Spinal cord (tissue), 10 donors: ENCODE measurements around the gene CKLF. TPM values are rescaled to one million over a fixed set of nuclear protein-coding genes. Genes with fewer than 3 reads are reported as not detected.
"Not testable (repeated sequence)": the region's sequence is repeated elsewhere in the genome, so short reads cannot be mapped to it uniquely, and the experiment has no call there.

Experiments used
- DNase-seq, 6 donors: peaks; one replicate each; pipeline versions ENCODE4 v3.0.0 to v3.0.0-alpha.2; 2013 to 2015; ENCODE audit warnings: low spot score in 6 of 6, low read depth in 4 of 6
- H3K27ac ChIP-seq: one replicate; pipeline ENCODE4 v1.5.1; 2013; ENCODE audit warnings: low read depth, low read length, control low read depth
- H3K27me3 ChIP-seq: one replicate; pipeline ENCODE4 v1.6.1; 2013; ENCODE audit warnings: low read length; ENCODE audit not compliant: control insufficient read depth, insufficient read depth
- H3K36me3 ChIP-seq: one replicate; pipeline ENCODE4 v1.6.1; 2013; ENCODE audit warnings: low read length; ENCODE audit not compliant: control insufficient read depth, insufficient read depth
- H3K4me1 ChIP-seq: one replicate; pipeline ENCODE4 v1.6.1; 2013; ENCODE audit warnings: low read length; ENCODE audit not compliant: control insufficient read depth, insufficient read depth
- H3K4me3 ChIP-seq: one replicate; pipeline ENCODE4 v1.5.1; 2013; ENCODE audit warnings: low read depth, low read length, control low read depth
- H3K9me3 ChIP-seq: one replicate; pipeline ENCODE4 v1.6.1; 2013; ENCODE audit warnings: low read length; ENCODE audit not compliant: control insufficient read depth, insufficient read depth
- WGBS: methylation state at CpG from one replicate; pipeline ENCODE4 v1.1.5; 2013; ENCODE audit warnings: missing lambda C conversion rate; ENCODE audit not compliant: insufficient coverage; 5-methylcytosine and 5-hydroxymethylcytosine counted together
- polyA plus RNA-seq, 2 donors: library from polyadenylated mRNA; unstranded; fragments of 120-200 nt; gene quantifications; one replicate each; pipeline ENCODE4 v1.2.1, GENCODE V29; 2013; ENCODE audit not compliant: insufficient read length in 2 of 2
- total RNA-seq, 2 donors: library from RNA; depleted of rRNA in 1 of 2; stranded (reverse); fragments of 120-200 nt in 1 of 2; fragments of >200 nt in 1 of 2; gene quantifications; one replicate each; pipeline versions ENCODE4 v1.2.3 to v1.2.4, GENCODE V29; 2013 to 2014
- donor health status: healthy.

CKLF gene
- total and polyA plus RNA-seq, 4 donors = 38.1 to 65.1 (median 40.7) TPM

DNA sequence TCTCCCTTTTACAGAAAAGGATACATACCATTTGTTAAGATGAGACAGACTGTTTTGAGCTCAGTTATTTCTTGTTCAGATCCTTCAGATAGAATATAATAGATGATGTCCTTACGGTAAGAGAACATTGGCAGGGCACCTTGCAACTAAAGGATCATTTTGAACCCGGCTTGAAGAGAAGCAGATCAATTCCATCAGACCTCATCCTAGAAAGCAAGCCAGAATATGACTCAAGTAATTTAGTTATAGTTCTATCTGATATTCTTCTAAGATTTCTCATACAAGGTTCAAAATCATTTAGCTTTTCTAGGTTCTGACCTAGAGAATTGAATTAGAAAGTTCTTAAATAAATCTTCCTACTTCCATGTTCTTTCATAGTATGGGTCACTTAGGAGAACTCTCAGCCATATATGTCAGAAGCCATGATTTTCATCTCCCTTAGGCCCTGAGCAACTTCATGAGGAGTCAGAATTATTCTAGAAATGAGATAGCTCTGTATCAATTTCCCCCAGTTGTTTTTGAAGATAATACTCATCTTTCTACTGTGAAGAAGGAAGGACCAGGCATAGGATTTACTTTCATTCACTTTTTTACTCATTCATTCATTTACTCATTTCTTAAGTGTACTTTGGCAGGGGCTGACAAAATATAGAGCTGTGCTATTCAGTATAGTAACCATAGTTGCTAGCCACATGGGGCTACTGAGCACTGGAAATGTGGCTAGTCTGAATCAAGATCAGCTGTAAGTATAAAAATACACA is 11.4 kb downstream of the CKLF start:
- Histone ChIP-seq H3K27me3 (no peaks in the 10 kb centered on the region), H3K4me1 (no peaks in the 10 kb centered on the region), H3K9me3 (peaks cover 1% of the 10 kb centered on the region), H3K27ac (no peak overlapping the region), H3K4me3 (no peak overlapping the region), H3K36me3 (peaks cover 19% of the 10 kb centered on the region)
- no CpG with 5 or more reads among the region's 2 CpGs for WGBS
- DNase-seq = no peak

DNA sequence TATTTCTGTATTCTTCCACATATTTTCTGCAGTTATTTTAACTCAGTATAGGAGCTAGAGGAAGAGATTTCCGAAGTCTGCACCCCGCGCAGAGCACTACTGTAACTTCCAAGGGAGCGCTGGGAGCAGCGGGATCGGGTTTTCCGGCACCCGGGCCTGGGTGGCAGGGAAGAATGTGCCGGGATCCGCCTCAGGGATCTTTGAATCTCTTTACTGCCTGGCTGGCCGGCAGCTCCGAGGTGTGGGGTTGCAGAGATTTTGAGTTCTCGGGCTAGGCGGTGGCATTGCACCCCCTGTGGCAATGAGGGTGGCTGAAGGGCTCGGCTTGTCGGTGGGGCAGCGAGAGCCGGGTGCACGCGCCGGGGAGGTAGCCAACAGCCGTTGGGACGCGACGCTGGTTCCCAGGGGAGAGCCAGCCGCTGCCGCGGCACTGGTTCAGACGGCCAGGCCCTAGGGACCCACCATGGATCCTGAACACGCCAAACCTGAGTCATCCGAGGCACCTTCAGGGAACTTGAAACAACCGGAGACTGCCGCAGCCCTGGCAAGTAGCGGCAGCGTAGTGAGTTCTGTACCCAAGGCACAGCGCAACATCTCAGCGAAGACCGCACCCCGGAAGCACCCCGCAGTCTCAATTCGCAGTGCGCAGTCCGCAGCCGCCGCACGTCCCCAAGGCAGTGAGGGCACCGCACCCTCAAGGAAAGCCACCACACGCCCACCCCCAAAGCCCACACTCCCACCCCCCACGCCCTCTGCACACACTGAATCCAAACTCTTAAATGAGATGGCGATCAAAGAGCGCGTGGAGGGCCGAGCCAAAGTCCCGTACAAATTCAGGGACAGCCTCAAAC is 13.9 kb downstream of the CKLF start, which contains the start of gene CMTM1:
TSS of gene CMTM1 (plus strand) at position 389 of the 851 bp plus-strand sequence. CDS start at position 464, 75 bp downstream.
- Histone ChIP-seq H3K36me3 (peaks cover 12% of the 10 kb centered on the region), H3K27me3 (no peaks in the 10 kb centered on the region), H3K4me3 (no peak within 1 kb of the TSS), H3K9me3 (peaks cover 1% of the 10 kb centered on the region), H3K4me1 (no peaks in the 10 kb centered on the region), H3K27ac (no peak within 1 kb of the TSS)
- WGBS = 86% methylated on average over 52 of the region's 54 CpGs
- DNase-seq = no peak

DNA sequence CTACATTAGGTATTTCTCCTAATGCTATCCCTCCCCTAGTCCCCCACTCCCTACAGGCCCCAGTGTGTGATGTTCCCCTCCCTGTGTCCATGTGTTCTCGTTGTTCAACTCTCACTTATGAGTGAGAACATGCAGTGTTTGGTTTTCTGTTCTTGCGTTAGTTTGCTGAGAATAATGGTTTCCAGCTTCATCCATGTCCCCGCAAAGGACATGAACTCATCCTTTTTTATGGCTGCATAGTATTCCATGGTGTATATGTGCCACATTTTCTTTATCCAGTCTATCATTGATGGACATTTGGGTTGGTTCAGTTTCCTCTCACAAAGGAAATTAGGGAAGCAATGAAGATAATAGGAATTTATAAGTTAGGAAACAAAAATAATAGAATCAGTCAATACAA is 14.9 kb downstream of the CKLF start:
- not testable (repeated sequence) for DNase-seq, H3K27ac ChIP-seq, H3K4me1 ChIP-seq, H3K9me3 ChIP-seq, H3K4me3 ChIP-seq, H3K27me3 ChIP-seq
- no CpG with 5 or more reads among the region's 3 CpGs for WGBS
- peaks cover 14% of the 10 kb centered on the region for H3K36me3 ChIP-seq

DNA sequence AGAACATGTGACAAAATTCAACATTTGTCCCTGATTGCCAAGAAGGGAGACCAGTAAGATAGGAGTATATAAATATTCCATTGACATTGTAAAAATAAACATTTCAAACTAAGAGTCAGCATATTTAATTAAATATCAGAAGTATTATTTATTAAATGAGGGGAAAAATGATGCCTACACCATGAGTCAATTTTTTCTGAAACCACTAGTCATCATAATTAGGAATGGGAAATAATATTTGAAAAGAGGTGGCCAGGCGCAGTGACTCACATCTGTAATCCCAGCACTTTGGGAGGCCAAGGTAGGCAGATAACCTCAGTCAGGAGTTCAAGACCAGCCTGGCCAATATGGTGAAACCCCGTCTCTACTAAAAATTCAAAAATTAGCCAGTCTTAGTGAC is 16.0 kb downstream of the CKLF start:
- Histone ChIP-seq H3K36me3 (peaks cover 14% of the 10 kb centered on the region), H3K9me3 (peaks cover 1% of the 10 kb centered on the region), H3K4me1 (no peaks in the 10 kb centered on the region), H3K27me3 (no peaks in the 10 kb centered on the region), H3K27ac (no peak overlapping the region), H3K4me3 (no peak overlapping the region)
- 100% methylated on average over 1 of the region's 2 CpGs for WGBS
- DNase-seq = no peak

DNA sequence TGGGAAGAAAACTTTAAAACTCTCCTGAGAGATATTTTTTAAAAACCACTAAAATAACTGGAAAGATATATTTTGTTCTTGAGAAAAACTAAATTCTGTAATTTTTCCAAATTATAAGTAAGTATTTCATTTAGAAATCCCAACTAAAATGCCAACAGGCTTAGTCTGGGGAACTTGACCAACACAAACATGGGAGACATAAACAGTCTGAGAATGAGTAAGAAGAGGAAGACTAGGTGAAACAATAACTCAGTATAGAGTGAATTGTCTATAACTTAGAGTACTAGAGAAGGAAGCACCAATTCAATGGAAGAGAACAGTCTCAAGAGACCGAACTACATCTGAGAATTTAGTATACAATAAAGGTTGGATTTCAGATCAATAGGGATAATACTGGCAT is 16.8 kb downstream of the CKLF start:
- no peak for DNase-seq
- H3K27me3 ChIP-seq = no peaks in the 10 kb centered on the region

DNA sequence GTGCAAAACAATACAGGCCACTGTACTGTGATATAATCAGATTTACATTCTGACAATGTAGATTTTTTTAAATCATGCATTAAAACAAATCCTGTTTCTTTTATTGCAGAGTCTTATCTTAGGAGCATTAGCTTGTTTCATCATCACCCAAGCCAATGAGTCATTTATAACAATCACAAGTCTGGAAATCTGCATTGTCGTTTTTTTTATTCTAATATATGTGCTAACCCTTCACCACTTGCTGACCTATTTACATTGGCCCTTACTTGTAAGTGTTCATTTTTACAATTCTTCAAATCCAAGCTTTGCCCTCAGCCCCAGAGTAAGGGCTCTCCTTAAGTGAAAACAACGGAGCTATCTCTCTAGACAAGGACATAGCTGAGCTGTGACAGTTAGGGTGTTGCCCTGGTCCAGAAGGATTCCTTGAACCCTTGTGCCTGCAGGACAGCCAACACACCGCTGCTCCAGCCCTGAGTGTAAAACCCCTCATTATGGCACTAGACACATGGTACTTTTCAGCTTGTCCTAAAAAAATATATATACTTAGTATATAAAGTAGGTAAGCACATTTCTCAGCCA is 17.5 kb downstream of the CKLF start:
- 100% methylated on average over 1 of the region's 3 CpGs for WGBS
- Histone ChIP-seq H3K27me3 (no peaks in the 10 kb centered on the region), H3K4me3 (no peak overlapping the region), H3K9me3 (peaks cover 1% of the 10 kb centered on the region), H3K4me1 (no peaks in the 10 kb centered on the region), H3K36me3 (peaks cover 14% of the 10 kb centered on the region), H3K27ac (no peak overlapping the region)
- no peak for DNase-seq

More for the DNA sequence above, 16.8 kb downstream of the CKLF start:
- no peak overlapping the region for H3K27ac ChIP-seq
- no CpG with 5 or more reads among the region's 1 CpG for WGBS
- H3K4me1 ChIP-seq = no peaks in the 10 kb centered on the region
- H3K4me3 ChIP-seq = no peak overlapping the region
- H3K9me3 ChIP-seq = peaks cover 1% of the 10 kb centered on the region
- peaks cover 14% of the 10 kb centered on the region for H3K36me3 ChIP-seq

DNA sequence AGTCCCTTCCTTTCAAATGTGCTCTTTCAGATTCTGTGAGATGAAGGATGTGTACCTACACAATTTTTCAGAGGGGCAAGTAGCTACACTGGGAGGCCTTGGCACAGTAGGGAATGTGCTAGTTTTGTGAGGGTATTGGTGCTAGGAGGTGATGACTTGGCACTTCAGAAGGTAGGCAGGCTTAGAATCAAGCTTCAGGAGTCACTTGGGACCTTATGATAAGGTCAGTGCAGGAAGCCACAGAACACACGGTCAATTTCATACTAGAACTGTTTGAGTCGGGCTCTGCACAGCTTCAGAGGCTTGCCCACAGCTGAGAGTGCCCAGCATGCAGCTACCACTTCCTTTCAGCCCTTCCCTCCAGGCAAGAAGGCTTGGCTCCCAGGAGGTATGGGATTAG is 20.0 kb downstream of the CKLF start:
- no peak overlapping the region for H3K27ac ChIP-seq
- H3K4me3 ChIP-seq = no peak overlapping the region
- DNase-seq = no peak
- H3K9me3 ChIP-seq = no peaks in the 10 kb centered on the region
- no peaks in the 10 kb centered on the region for H3K27me3 ChIP-seq
- 90% methylated on average over 2 of the region's 2 CpGs for WGBS
- no peaks in the 10 kb centered on the region for H3K4me1 ChIP-seq
- H3K36me3 ChIP-seq = peaks cover 2% of the 10 kb centered on the region

DNA sequence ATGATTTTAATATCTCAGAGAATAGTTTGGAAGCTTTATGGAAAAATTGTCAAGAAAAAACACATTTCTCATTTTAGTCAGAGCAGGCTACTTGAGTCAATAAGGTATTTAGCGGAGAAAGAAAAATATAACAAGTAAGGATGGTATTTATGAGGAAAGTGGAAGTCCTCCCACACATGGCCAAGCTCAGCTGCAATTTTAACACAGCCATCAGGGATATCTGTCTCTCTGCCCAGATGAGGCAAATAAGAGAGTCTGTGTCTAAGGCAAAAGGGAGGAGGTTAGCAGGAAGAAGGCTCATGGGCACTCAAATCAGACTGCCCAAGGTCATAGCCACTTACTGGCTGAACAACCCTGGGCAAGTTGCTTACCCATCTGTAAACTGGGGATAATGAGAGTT is 21.7 kb downstream of the CKLF start:
- DNase-seq = no peak
- H3K4me1 ChIP-seq = peaks cover 13% of the 10 kb centered on the region
- H3K4me3 ChIP-seq = no peak overlapping the region
- H3K9me3 ChIP-seq = no peaks in the 10 kb centered on the region
- peaks cover 16% of the 10 kb centered on the region for H3K27me3 ChIP-seq
- H3K27ac ChIP-seq = no peak overlapping the region
- peaks cover 2% of the 10 kb centered on the region for H3K36me3 ChIP-seq
- WGBS = no CpG with 5 or more reads among the region's 1 CpG

DNA sequence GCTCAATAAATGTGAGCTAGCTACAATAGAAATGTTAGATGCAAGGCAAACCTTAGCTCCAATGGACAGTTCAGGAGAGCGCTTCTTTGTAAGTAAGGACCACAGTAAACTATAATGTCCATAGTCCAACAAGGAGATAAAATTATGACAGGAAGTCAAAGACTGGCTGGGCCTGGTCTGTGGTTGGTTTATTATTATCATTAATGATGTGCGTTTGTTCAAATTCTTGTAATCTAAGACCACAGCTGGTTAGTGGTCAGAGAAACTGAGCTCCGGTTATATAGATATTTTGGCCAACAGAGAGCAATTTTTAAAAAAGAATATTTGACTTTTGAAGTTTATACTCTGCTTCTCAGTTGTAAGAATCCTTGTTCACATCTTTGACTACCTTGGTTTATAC is 22.2 kb downstream of the CKLF start:
- Histone ChIP-seq H3K36me3 (peaks cover 2% of the 10 kb centered on the region), H3K27ac (no peak overlapping the region), H3K4me1 (peaks cover 16% of the 10 kb centered on the region), H3K9me3 (no peaks in the 10 kb centered on the region), H3K4me3 (no peak overlapping the region), H3K27me3 (peaks cover 20% of the 10 kb centered on the region)
- WGBS = 75% methylated on average over 1 of the region's 3 CpGs
- no peak for DNase-seq
